NCI-H187 treated with DMSO at 0.1 percent for 48 hours (cell line): ENCODE results near the gene SHISAL1.

Experiments used
- DNase-seq: peaks from one replicate; lab custom pipeline; 2025; lab: John Stamatoyannopoulos, UW

Gene SHISAL1

DNA sequence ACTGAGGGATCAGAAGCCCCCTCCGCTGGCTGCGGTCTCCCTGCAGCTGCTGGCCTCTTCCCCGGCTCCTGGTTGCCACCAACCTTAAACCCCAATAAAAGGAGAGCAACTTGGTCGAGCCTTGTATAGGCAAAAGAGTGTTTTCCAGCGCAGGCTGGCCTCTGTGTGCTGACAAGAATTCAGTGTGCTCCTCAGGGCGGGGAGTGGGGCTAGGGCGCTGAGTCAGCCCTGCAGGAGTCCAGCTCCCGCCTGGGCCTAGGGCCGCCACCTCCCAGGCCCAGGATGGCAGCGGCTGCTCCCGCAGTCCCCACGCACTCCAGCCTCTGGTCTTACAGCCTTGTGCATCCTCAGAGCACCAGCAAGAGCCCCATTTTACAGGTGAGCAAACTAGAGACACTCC, at the start of gene SHISAL1:
Gene SHISAL1 (minus strand): TSS at position 186 of the 400 bp plus-strand sequence. CDS start 12,006 bp downstream, outside the sequence.
- no peak for DNase-seq

DNA sequence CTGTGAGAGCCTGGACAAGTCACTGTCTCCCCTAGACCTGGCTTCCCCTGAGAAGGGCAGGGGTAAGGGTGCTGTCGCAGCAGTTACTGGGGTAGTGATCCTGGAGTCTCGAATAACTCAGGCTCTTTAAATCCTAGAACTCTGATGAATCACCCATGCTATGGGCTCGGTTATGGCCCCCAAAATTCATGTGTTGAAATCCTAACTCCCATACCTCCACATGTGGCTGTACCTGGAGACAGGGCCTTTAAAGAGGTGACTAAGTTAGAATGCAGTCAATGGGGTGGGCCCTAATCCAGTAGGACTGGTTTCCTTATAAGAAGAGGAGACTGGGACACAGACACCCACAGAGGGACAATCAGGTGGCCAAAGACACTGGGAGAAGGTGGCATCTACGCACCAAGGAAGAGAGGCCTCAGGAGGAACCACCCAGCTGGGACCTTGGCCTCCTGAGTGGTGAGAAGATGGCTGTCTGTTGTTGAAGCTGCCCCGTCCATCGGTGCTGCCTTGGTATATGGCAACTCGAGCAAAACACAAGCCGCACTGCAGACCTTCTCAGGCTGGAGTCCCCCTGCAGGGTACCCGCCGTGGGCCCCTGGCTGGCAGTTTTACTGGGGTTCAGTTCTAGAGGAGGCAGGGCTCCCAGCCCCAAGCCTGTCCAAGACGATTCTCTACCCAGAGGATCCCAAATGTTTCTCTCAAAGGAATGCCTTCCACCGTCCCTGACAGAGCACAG, 48.8 kb upstream of the SHISAL1 start:
- no peak for DNase-seq

DNA sequence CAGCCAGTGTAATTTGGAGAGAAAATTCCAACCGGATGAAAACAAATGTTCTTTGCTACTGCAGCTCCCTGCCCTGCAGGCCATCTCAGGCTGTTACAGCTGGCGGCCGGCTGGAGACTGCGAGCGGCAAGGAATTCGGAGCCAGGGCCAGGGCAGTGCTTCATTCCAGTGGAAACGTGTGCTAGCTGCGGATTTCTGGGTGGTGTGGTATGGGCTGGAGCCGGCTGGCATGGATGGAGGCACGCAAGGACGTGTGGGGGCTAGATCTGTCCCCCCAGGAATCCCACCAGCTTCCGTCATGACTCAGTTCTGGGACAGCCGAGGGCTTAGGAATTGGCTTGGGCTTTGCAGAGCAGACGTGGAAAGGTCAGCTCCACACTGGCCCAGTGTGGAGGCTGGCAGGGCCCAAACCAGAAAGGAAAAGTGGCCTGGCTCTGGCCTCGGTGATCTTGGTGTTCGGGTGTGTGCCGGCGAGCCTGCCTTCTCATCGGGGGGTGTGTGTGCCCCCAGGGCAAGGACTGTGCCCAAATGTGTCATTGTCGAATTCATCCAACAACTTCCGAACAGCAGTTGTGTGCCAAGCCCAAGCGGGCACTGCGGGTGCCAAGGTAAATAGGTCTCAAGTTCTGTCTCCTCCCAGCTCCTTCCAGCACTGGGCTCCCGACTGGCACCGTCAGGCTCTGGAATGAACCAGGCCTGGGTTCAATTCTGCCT, 48.1 kb upstream of the SHISAL1 start:
- DNase-seq = no peak

DNA sequence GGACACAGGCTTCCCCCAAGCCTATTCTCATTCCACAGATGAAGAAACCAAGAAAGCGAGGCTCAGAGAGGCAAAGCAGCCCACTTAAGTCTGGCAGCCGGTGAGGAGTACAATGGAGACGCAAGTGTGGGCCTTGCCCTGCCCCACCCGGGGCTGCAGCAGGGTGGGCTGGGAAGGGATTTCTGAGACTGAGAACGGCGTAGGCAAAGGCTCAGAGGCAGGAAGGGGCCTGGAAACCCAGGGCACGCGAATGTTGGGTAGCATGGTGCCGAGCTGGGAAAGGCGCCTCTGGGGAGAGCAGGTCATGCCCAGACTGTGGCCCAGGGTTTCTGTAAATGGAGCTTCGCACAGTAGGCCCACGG, 47.5 kb upstream of the SHISAL1 start:
- DNase-seq = no peak

DNA sequence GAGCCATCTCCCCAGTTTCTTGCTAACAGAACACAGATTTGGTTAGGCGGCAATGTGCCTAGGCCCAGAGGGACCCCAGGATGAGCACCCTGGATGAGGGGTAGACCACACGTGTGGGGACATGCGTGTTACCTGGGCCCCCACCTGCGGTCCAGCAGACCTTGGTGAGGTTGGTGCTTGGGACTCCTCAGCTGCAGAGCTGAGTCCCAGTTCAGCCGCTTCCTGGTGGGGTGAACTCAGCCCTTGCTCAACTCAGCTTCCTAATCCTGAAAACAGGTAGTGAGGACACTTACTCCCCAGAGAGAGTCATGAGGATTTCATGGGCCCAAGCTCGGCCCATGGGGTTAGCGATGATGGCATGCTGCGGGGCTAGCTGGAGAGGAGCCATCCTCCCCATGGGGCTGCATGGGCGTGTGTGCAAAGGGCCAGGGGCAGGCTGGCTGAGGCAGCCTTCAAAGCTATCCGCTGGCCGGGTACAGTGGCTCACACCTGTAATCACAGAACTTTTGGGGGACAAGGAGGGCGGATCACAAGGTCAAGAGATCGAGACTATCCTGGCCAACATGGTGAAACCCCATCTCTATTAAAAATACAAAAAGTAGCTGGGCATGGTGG, 46.9 kb upstream of the SHISAL1 start:
- DNase-seq = no peak

DNA sequence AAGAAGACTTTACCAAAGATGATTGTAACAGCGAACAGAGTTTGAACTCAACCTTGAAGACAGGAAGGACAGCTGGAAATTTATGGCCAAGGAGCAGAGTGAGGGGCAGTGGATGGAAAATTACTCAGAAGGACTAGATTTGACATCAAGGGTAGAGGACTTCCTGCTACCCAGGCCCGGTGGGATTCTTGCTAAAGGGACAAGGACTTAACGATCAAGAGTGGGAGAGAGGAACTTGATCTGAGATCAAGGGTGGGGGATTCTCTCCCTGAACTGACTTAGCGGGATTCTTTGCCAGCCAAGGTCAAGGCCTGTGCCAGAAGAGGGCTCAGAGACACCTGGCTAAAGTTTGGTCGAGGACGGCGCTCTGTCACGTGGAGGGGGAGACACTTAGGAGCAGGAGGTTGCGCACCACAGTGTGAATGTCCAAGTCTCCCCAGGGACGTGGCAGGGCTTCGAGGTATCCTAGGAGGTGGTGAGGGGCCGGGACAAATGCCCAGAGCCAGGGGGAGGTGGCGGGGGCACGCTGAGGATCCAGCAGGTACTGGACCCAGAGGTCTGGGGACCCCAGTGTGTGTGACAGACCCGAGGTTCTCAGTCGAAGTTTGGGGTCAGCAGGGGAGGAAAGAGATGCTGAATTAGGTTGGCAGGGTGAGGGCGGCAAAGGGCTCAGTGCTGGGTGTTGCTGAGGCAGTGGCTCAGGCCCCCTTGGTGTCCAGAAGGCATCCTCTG, 46.1 kb upstream of the SHISAL1 start:
- no peak for DNase-seq

GRCh38 chr22:44357966-44358465, 45.3 kb upstream of the SHISAL1 start:
- peak; percentile 52 for DNase-seq

DNA sequence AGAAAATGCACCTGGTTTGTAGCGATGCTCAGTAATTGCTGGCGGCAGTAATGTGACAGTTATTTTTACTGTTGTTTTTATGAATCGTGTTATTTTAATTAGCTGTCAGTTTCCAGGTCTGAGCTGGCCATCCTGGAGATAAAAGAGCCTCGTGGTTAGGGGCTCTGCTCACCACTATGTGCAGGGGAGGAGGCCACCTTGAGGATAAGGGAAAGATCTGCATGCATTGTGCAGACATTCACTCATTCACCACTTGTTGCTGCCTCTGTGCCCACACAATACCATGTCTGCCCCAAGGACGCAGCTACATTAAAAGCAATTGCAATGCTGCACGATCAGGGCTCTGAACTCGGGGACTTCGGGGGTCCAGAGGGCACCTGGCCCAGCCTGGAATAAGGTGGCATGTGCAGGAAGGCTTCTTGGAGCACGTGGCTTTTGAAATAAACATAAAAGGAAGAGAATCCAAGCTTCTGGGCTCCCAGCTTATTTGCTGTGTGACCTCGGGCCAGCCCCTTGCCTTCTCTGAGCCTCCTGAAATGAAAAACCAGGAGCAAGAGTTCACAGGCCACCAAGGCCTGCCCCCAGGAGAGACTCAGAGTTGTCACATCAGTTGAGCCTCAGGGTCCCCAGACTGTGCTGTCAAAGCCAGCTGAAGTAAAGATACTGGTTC, 44.7 kb upstream of the SHISAL1 start:
- no peak for DNase-seq

- DNase-seq = no peak
Measured at GRCh38 chr22:44355716-44356070, 42.9 kb upstream of the SHISAL1 start.

DNA sequence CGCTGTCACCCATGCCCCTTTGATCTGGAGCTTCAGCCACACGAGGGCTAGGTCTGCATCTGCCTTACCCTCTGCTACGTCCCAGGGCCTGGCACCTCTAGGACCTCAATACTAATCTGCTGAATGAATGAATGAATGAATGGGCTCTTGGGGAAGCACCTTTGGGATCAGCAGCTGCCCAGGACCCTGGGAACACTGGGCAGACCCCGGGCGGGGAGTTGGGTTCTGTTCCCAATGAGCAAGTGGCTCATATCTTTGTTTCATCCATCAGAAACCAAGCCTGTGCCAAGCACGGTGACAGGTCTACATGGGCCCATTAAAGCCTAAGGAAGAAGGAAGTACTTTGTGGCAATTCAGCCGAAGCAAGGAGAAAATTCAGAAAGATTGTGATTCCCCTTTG, 41.5 kb upstream of the SHISAL1 start:
- no peak for DNase-seq

DNA sequence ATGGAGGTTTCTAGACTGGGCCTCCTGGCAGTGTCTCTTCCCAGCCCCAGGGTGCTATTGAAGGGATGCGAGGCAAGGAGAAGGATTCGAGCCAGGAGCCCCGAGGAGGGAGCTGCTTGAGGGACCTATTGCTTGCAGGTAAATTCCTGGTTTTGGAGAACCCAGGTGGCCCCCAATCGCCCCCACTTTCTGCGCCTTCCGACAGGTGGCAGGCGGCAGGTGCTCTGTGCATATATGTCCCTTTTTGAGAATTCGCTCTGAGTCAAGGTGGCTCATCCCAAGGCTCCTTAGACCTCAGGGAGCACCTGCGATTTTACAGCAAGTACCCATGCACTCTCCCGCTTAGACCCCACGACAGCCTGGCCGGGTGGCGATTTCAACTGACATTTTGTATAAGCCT, 40.3 kb upstream of the SHISAL1 start:
- DNase-seq = no peak

DNA sequence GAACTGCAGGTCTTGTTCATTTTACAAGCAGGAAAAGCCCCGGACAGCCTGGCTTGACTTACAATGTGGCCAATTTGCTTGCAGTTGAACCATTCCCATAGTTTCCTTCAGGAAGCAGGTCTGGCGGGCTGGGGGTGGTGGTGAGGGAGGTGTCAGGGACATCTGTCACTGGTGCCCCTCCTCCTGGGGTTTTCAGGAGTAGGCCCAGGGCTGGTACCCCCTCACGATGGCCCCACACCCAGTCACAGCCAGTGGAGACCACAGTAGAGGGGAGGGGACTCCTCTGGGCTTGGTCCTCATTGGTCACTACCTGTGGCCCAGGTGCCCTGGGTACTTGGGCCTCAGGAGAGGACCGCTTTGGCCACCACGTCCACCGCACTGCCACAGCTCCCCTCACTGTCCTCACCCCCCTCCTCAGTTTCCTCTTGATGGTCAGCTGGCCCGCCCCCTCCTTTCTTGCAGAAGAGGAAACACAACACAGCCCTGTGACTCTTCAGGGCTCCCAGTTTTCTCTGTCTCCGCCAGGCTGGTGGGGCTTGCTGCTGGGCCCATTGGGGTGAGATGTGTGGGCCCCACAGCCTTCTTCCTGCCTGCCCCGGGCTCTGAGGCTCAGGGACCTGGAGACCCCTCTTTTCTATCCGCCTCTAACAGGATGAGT, 39.8 kb upstream of the SHISAL1 start:
- DNase-seq = no peak

GRCh38 chr22:44351685-44352377, 39.1 kb upstream of the SHISAL1 start:
- no peak for DNase-seq

DNA sequence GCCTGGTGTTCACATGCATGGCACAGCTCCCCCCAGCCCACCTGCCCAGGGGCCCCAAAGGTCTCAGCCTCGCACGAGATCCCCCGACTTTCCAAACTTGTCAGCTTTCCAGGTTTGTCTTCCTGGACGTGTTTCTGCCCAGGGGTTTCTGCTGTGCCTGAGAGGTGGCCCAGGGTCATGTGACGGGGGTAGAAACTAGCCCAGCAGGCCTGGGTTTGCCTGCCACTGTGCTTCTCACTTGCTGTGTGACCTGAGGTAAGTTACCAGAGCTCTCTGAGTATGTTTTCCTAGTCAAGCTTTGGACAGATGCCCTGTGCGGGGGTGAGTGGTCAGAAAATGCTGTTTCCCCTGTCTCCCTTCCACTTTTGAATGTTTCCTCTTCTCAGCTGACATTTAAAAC, 38.3 kb upstream of the SHISAL1 start:
- no peak for DNase-seq

- DNase-seq = no peak
Measured at GRCh38 chr22:44349594-44349993, 36.8 kb upstream of the SHISAL1 start.

DNA sequence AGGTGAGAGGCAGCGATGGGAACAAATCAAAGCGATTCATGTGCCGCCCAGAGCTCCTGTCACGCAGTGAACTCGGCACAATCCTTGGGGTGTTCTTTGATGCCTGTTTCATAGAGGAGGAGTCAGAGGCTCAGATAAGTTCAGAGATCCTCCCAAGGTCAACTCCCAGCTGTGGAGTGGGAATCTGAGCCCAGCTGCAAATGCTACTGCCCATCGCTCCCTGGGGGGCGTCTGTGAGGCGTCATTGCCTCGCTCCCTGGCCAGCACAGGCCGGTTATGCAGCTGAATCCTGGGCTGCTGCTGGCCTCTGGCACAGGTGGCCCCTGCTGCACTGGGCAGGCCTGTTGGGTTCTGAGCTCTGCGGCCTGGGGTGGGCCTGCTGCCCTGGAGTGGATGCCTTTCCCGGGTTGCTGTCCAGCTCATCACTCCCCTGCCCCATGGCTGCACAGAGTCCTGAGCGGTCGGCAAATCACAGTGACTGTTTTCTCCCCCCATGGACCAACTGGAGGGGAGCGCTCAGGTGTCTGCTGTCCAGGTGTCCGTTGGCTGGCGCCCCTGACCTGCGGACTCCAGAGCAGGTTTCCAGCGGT, 36.3 kb upstream of the SHISAL1 start:
- DNase-seq = no peak

DNA sequence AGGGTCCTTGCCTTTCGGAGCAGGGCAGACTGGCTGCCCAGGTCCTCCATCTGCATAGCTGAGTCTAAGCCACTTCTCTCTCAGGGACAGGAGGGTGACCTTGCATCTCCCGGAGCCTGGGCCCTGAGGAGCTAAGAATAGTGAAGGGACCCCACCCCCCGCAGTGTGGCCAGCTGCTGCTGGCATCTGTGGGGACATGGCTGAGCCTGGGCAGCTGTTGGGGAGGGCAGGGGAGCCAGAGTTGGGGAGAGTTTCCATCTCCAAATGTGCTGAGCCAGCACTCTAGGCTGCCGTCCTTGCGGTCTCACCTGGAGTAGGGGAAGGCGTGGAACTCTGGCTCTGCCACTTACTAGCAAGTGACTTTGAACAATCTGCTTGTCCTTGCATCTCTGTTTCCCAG, 34.8 kb upstream of the SHISAL1 start:
- DNase-seq = no peak

- DNase-seq = no peak
Measured at GRCh38 chr22:44347080-44347479, 34.3 kb upstream of the SHISAL1 start.

DNA sequence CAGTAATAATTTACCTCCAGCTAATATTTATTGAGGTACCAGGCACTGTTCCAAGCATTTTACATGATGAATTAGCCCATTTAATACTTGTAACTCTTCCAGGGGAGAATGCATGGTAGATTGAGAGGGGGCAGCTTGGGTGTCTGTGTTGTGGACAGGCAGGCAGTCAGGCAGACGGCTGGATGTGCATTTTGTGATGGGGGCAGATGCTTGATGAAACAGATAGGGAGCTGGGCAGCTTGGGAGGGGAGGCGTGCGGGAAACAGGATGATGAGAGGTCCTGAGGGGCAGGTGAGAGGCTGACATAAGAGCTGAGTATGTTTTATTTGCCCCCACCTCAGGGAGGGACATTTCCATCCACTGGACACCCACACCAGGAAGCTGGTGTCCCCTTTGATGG, 33.1 kb upstream of the SHISAL1 start:
- DNase-seq = no peak

- DNase-seq = no peak
Measured at GRCh38 chr22:44344407-44344806, 31.7 kb upstream of the SHISAL1 start.
